Measurements from ENCODE around the gene MMP24OS. TPM values are rescaled to one million over a fixed set of nuclear protein-coding genes. Genes with fewer than 3 reads are reported as not detected.
A peak's percentile ranks its signal among the peaks of the same experiment; 100 is the strongest.

Gene MMP24OS
- total and polyA plus RNA-seq, 2 donors from 2014 or later, result 127 to 248 TPM

DNA sequence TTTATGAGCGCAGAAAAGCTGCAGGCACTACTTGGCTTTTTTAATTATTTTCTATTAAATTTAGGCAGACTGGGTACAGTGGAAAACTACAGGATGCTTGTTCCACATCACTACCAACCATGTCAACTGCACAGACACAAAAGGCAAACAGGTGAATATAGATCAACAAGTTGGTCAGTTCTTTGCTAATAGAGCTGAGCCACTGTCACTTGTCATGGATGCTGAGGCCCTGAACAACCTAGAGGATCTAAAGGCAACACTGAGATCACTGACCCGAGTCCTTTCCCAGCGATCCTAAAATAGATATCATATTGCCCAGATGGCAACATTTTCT, 48.8 kb upstream of the MMP24OS start:
- no peak overlapping the region for H3K9ac ChIP-seq (ENCODE audit: low read length in 3 of 3)
- peaks cover 0 to 10% (median 6%) of the 10 kb centered on the region in 3 donors for H3K4me1 ChIP-seq (ENCODE audit: control insufficient read depth in 2 of 3, insufficient read depth in 2 of 3, low read depth in 1 of 3, low read length in 3 of 3)
- TF ChIP-seq, protein P1, sequence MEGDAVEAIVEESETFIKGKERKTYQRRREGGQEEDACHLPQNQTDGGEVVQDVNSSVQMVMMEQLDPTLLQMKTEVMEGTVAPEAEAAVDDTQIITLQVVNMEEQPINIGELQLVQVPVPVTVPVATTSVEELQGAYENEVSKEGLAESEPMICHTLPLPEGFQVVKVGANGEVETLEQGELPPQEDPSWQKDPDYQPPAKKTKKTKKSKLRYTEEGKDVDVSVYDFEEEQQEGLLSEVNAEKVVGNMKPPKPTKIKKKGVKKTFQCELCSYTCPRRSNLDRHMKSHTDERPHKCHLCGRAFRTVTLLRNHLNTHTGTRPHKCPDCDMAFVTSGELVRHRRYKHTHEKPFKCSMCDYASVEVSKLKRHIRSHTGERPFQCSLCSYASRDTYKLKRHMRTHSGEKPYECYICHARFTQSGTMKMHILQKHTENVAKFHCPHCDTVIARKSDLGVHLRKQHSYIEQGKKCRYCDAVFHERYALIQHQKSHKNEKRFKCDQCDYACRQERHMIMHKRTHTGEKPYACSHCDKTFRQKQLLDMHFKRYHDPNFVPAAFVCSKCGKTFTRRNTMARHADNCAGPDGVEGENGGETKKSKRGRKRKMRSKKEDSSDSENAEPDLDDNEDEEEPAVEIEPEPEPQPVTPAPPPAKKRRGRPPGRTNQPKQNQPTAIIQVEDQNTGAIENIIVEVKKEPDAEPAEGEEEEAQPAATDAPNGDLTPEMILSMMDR (IDR thresholded peaks at IDR 0.05; ENCODE audit: borderline replicate concordance, extremely low read depth, insufficient read depth), result no peak
- FAIRE-seq, result no peak
- no peaks in the 10 kb centered on the region for H3K27me3 ChIP-seq (ENCODE audit: control insufficient read depth, insufficient read depth, low read length)
- H3K9me3 ChIP-seq (ENCODE audit: control insufficient read depth in 2 of 3, insufficient read depth in 1 of 3, low read length in 3 of 3), result no peaks in the 10 kb centered on the region
- intact Hi-C loops (cut with DNase I), result no loop called here
- H3K27ac ChIP-seq (ENCODE audit: low read depth in 2 of 2, low read length in 2 of 2), result no peak overlapping the region
- DNase-seq, result no peak
- H3K4me3 ChIP-seq (ENCODE audit: low read length in 3 of 3), result no peak overlapping the region
- no peaks in the 10 kb centered on the region for H3K36me3 ChIP-seq (ENCODE audit: control insufficient read depth in 2 of 3, insufficient read depth in 3 of 3, low read length in 3 of 3)

DNA sequence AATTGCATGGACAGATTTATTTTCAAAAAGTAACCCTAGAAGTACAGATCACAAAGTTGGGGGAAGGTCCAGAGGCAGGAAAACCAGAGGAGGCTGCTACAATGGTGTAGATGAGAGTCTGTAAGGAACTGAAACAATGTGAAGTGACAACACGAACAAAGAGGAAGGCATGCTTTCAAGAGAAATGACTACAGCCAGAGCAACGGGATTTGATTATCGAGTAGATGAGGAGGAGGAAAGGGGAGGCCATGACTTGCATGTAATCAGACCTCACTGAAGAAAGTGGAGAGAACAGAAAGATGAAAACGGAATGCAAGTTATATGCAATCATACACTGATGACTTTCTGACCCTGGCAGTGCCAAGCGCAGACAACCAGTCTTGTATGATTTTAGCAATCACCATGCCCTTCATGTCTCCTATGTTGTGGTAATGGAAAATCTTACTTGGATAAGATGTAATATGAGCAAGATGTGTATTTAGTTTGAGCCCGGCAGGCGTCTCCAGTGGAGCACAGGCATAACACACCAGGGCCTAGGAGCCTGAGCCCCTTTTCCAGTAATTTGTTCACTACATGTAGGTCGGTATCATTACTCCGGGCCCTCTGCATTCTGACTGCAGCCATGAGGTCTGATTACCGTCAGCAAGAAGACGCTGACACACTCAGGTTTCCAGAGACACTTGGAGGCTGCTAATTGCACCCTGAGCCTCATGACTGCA, 48.3 kb upstream of the MMP24OS start:
- DNase-seq, result peak in 3 of 5 donors; percentile 23 to 67 (median 53)
- H3K9me3 ChIP-seq (ENCODE audit: control insufficient read depth in 2 of 3, insufficient read depth in 1 of 3, low read length in 3 of 3), result no peaks in the 10 kb centered on the region
- no peak for FAIRE-seq
- no peaks in the 10 kb centered on the region for H3K36me3 ChIP-seq (ENCODE audit: control insufficient read depth in 2 of 3, insufficient read depth in 3 of 3, low read length in 3 of 3)
- H3K27ac ChIP-seq (ENCODE audit: low read depth in 2 of 2, low read length in 2 of 2), result no peak overlapping the region
- H3K4me1 ChIP-seq (ENCODE audit: control insufficient read depth in 2 of 3, insufficient read depth in 2 of 3, low read depth in 1 of 3, low read length in 3 of 3), result peaks cover 0 to 10% (median 6%) of the 10 kb centered on the region in 3 donors
- intact Hi-C loops (cut with DNase I), result no loop called here
- H3K27me3 ChIP-seq (ENCODE audit: control insufficient read depth, insufficient read depth, low read length), result no peaks in the 10 kb centered on the region
- H3K4me3 ChIP-seq (ENCODE audit: low read length in 3 of 3), result no peak overlapping the region
- TF ChIP-seq, protein P1 (IDR thresholded peaks at IDR 0.05; ENCODE audit: borderline replicate concordance, extremely low read depth, insufficient read depth), result no peak
- no peak overlapping the region for H3K9ac ChIP-seq (ENCODE audit: low read length in 3 of 3)

DNA sequence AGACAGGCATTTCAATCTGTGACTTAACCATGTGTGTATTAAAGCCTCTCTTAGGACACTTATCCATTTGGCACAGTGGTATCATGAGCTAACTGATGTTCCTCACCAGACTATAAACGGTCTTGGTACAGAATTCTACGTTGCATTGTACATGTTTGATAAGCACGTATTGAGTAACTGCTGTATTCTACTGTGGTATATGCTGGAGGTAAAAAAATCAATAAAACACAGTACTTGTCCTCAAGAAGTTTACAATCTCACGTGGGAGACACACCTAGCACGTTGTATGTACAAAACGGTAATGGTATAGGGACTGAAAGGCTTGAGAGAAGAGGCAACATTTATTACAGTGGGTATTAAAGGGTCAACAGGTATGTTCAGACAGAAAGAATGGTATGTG, 47.5 kb upstream of the MMP24OS start:
- no peak overlapping the region for H3K27ac ChIP-seq (ENCODE audit: low read depth in 2 of 2, low read length in 2 of 2)
- no peaks in the 10 kb centered on the region for H3K27me3 ChIP-seq (ENCODE audit: control insufficient read depth, insufficient read depth, low read length)
- no peak for FAIRE-seq
- intact Hi-C loops (cut with DNase I), result no loop called here
- no peaks in the 10 kb centered on the region for H3K9me3 ChIP-seq (ENCODE audit: control insufficient read depth in 2 of 3, insufficient read depth in 1 of 3, low read length in 3 of 3)
- TF ChIP-seq, protein P1 (IDR thresholded peaks at IDR 0.05; ENCODE audit: borderline replicate concordance, extremely low read depth, insufficient read depth), result no peak
- peaks cover 0 to 10% (median 6%) of the 10 kb centered on the region in 3 donors for H3K4me1 ChIP-seq (ENCODE audit: control insufficient read depth in 2 of 3, insufficient read depth in 2 of 3, low read depth in 1 of 3, low read length in 3 of 3)
- H3K9ac ChIP-seq (ENCODE audit: low read length in 3 of 3), result no peak overlapping the region
- no peak for DNase-seq
- H3K4me3 ChIP-seq (ENCODE audit: low read length in 3 of 3), result no peak overlapping the region
- H3K36me3 ChIP-seq (ENCODE audit: control insufficient read depth in 2 of 3, insufficient read depth in 3 of 3, low read length in 3 of 3), result no peaks in the 10 kb centered on the region

Measured in kidney (tissue), 14 donors.